ENCODE results near the gene TAF11L7.
"Not testable (repeated sequence)": the region's sequence is repeated elsewhere in the genome, so short reads cannot be mapped to it uniquely, and the experiment has no call there.

Gene TAF11L7

DNA sequence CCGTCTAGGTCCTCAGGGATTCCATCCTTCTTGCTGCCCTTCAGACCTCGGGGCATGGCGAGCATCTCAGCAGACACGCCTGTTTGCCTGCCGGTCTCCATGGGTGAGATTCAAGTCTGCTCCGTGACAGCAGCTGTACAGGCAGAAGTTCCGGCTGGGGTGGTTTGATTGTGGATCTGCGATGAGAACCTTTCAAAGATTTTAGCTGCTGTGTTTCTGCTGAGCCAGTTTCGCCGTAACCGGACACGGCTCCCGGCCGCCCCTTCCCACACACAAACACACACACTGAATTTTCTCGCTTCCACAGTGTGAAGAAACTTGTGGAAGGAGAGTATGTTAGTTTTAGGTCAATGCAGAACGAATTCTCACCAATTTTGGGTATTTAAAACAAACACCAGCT is at the start of gene TAF11L7:
TSS of gene TAF11L7 (minus strand) at position 101 of the 400 bp plus-strand sequence.
- H3K27ac ChIP-seq (ENCODE audit: low read depth in 2 of 2, low read length in 2 of 2); H3K36me3 ChIP-seq (ENCODE audit: control insufficient read depth in 2 of 2, insufficient read depth in 2 of 2, low read length in 2 of 2); H3K4me1 ChIP-seq (ENCODE audit: control insufficient read depth in 2 of 2, insufficient read depth in 2 of 2, low read length in 2 of 2); H3K9ac ChIP-seq (ENCODE audit: low read depth in 1 of 2, low read length in 2 of 2); H3K4me3 ChIP-seq (ENCODE audit: low read length in 2 of 2); H3K27me3 ChIP-seq (ENCODE audit: control insufficient read depth in 2 of 2, insufficient read depth in 2 of 2, low read length in 2 of 2); H3K9me3 ChIP-seq (ENCODE audit: control insufficient read depth in 2 of 2, low read length in 2 of 2): not testable (repeated sequence)

- Histone ChIP-seq H3K36me3 (ENCODE audit: control insufficient read depth in 2 of 2, insufficient read depth in 2 of 2, low read length in 2 of 2) (no peaks in the 10 kb centered on the region), H3K9ac (ENCODE audit: low read depth in 1 of 2, low read length in 2 of 2) (no peak within 1 kb of the TSS), H3K4me1 (ENCODE audit: control insufficient read depth in 2 of 2, insufficient read depth in 2 of 2, low read length in 2 of 2) (no peaks in the 10 kb centered on the region), H3K27ac (ENCODE audit: low read depth in 2 of 2, low read length in 2 of 2) (no peak within 1 kb of the TSS), H3K27me3 (ENCODE audit: control insufficient read depth in 2 of 2, insufficient read depth in 2 of 2, low read length in 2 of 2) (no peaks in the 10 kb centered on the region), H3K9me3 (ENCODE audit: control insufficient read depth in 2 of 2, low read length in 2 of 2) (no peaks in the 10 kb centered on the region), H3K4me3 (ENCODE audit: low read length in 2 of 2) (no peak within 1 kb of the TSS)
Observed at GRCh38 chr5:17634160-17634559, 48.6 kb upstream of the TAF11L7 start, which contains the start of gene TAF11L14. Gene TAF11L14 (plus strand): TSS chr5:17634460.

DNA sequence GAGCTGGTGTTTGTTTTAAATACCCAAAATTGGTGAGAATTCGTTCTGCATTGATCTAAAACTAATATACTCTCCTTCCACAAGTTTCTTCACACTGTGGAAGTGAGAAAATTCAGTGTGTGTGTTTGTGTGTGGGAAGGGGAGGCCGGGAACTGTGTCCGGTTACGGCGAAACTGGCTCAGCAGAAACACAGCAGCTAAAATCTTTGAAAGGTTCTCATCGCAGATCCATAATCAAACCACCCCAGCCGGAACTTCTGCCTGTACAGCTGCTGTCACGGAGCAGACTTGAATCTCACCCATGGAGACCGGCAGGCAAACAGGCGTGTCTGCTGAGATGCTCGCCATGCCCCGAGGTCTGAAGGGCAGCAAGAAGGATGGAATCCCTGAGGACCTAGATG is 46.2 kb upstream of the TAF11L7 start, which contains the start of gene TAF11L13:
TSS of gene TAF11L13 (plus strand) at position 301 of the 400 bp plus-strand sequence.
- not testable (repeated sequence) for H3K9me3 ChIP-seq (ENCODE audit: control insufficient read depth in 2 of 2, low read length in 2 of 2); H3K36me3 ChIP-seq (ENCODE audit: control insufficient read depth in 2 of 2, insufficient read depth in 2 of 2, low read length in 2 of 2); H3K9ac ChIP-seq (ENCODE audit: low read depth in 1 of 2, low read length in 2 of 2); H3K27me3 ChIP-seq (ENCODE audit: control insufficient read depth in 2 of 2, insufficient read depth in 2 of 2, low read length in 2 of 2); H3K27ac ChIP-seq (ENCODE audit: low read depth in 2 of 2, low read length in 2 of 2); H3K4me1 ChIP-seq (ENCODE audit: control insufficient read depth in 2 of 2, insufficient read depth in 2 of 2, low read length in 2 of 2); H3K4me3 ChIP-seq (ENCODE audit: low read length in 2 of 2)

- no peak overlapping the region for H3K9ac ChIP-seq (ENCODE audit: low read depth in 1 of 2, low read length in 2 of 2)
- no peak overlapping the region for H3K27ac ChIP-seq (ENCODE audit: low read depth in 2 of 2, low read length in 2 of 2)
- no peaks in the 10 kb centered on the region for H3K36me3 ChIP-seq (ENCODE audit: control insufficient read depth in 2 of 2, insufficient read depth in 2 of 2, low read length in 2 of 2)
- H3K9me3 ChIP-seq (ENCODE audit: control insufficient read depth in 2 of 2, low read length in 2 of 2) = no peaks in the 10 kb centered on the region
- no peak overlapping the region for H3K4me3 ChIP-seq (ENCODE audit: low read length in 2 of 2)
- no peaks in the 10 kb centered on the region for H3K4me1 ChIP-seq (ENCODE audit: control insufficient read depth in 2 of 2, insufficient read depth in 2 of 2, low read length in 2 of 2)
- H3K27me3 ChIP-seq (ENCODE audit: control insufficient read depth in 2 of 2, insufficient read depth in 2 of 2, low read length in 2 of 2) = no peaks in the 10 kb centered on the region
Observed at GRCh38 chr5:17625686-17626085, 40.1 kb upstream of the TAF11L7 start.

- H3K4me1 ChIP-seq (ENCODE audit: control insufficient read depth in 2 of 2, insufficient read depth in 2 of 2, low read length in 2 of 2) = no peaks in the 10 kb centered on the region
- no peak overlapping the region for H3K9ac ChIP-seq (ENCODE audit: low read depth in 1 of 2, low read length in 2 of 2)
- no peaks in the 10 kb centered on the region for H3K36me3 ChIP-seq (ENCODE audit: control insufficient read depth in 2 of 2, insufficient read depth in 2 of 2, low read length in 2 of 2)
- H3K4me3 ChIP-seq (ENCODE audit: low read length in 2 of 2) = no peak overlapping the region
- no peaks in the 10 kb centered on the region for H3K9me3 ChIP-seq (ENCODE audit: control insufficient read depth in 2 of 2, low read length in 2 of 2)
- H3K27ac ChIP-seq (ENCODE audit: low read depth in 2 of 2, low read length in 2 of 2) = no peak overlapping the region
- H3K27me3 ChIP-seq (ENCODE audit: control insufficient read depth in 2 of 2, insufficient read depth in 2 of 2, low read length in 2 of 2) = no peaks in the 10 kb centered on the region
Observed at GRCh38 chr5:17620627-17621026, 35.1 kb upstream of the TAF11L7 start.

DNA sequence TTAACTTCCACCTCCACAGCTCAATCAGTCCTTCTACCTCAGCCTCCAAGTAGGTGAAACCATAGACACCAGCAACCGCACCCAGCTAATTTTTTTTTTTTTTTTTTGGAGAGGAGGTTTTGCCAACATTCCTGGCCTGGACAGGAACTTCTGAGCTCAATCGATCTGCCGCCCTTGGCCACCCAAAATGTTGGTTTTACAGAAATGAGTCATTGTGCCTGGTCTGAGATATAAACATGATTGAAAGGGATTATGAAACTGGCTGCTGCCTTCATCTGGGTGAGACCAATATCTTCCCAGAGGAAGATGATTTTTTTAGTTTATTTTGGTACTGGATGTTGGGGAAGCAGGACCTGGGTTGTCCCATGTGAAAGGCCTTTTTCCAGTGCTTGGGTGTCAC is 33.8 kb upstream of the TAF11L7 start:
- Histone ChIP-seq H3K27ac (ENCODE audit: low read depth in 2 of 2, low read length in 2 of 2) (no peak overlapping the region), H3K4me1 (ENCODE audit: control insufficient read depth in 2 of 2, insufficient read depth in 2 of 2, low read length in 2 of 2) (no peaks in the 10 kb centered on the region), H3K4me3 (ENCODE audit: low read length in 2 of 2) (no peak overlapping the region), H3K27me3 (ENCODE audit: control insufficient read depth in 2 of 2, insufficient read depth in 2 of 2, low read length in 2 of 2) (no peaks in the 10 kb centered on the region), H3K9me3 (ENCODE audit: control insufficient read depth in 2 of 2, low read length in 2 of 2) (no peaks in the 10 kb centered on the region), H3K9ac (ENCODE audit: low read depth in 1 of 2, low read length in 2 of 2) (no peak overlapping the region), H3K36me3 (ENCODE audit: control insufficient read depth in 2 of 2, insufficient read depth in 2 of 2, low read length in 2 of 2) (no peaks in the 10 kb centered on the region)

GRCh38 chr5:17614872-17615605 is 29.5 kb upstream of the TAF11L7 start:
- H3K9me3 ChIP-seq (ENCODE audit: control insufficient read depth in 2 of 2, low read length in 2 of 2) = no peaks in the 10 kb centered on the region
- H3K4me1 ChIP-seq (ENCODE audit: control insufficient read depth in 2 of 2, insufficient read depth in 2 of 2, low read length in 2 of 2) = no peaks in the 10 kb centered on the region
- H3K27ac ChIP-seq (ENCODE audit: low read depth in 2 of 2, low read length in 2 of 2) = no peak overlapping the region
- H3K36me3 ChIP-seq (ENCODE audit: control insufficient read depth in 2 of 2, insufficient read depth in 2 of 2, low read length in 2 of 2) = no peaks in the 10 kb centered on the region
- H3K27me3 ChIP-seq (ENCODE audit: control insufficient read depth in 2 of 2, insufficient read depth in 2 of 2, low read length in 2 of 2) = no peaks in the 10 kb centered on the region
- no peak overlapping the region for H3K4me3 ChIP-seq (ENCODE audit: low read length in 2 of 2)
- H3K9ac ChIP-seq (ENCODE audit: low read depth in 1 of 2, low read length in 2 of 2) = no peak overlapping the region

GRCh38 chr5:17610092-17610491 is 24.5 kb upstream of the TAF11L7 start, which contains the start of gene TAF11L12:
Gene TAF11L12 (plus strand): TSS chr5:17610392.
- H3K36me3 ChIP-seq (ENCODE audit: control insufficient read depth in 2 of 2, insufficient read depth in 2 of 2, low read length in 2 of 2); H3K9me3 ChIP-seq (ENCODE audit: control insufficient read depth in 2 of 2, low read length in 2 of 2); H3K27me3 ChIP-seq (ENCODE audit: control insufficient read depth in 2 of 2, insufficient read depth in 2 of 2, low read length in 2 of 2); H3K9ac ChIP-seq (ENCODE audit: low read depth in 1 of 2, low read length in 2 of 2); H3K27ac ChIP-seq (ENCODE audit: low read depth in 2 of 2, low read length in 2 of 2); H3K4me1 ChIP-seq (ENCODE audit: control insufficient read depth in 2 of 2, insufficient read depth in 2 of 2, low read length in 2 of 2); H3K4me3 ChIP-seq (ENCODE audit: low read length in 2 of 2): not testable (repeated sequence)

- not testable (repeated sequence) for H3K27me3 ChIP-seq (ENCODE audit: control insufficient read depth in 2 of 2, insufficient read depth in 2 of 2, low read length in 2 of 2); H3K4me1 ChIP-seq (ENCODE audit: control insufficient read depth in 2 of 2, insufficient read depth in 2 of 2, low read length in 2 of 2); H3K9me3 ChIP-seq (ENCODE audit: control insufficient read depth in 2 of 2, low read length in 2 of 2); H3K9ac ChIP-seq (ENCODE audit: low read depth in 1 of 2, low read length in 2 of 2); H3K36me3 ChIP-seq (ENCODE audit: control insufficient read depth in 2 of 2, insufficient read depth in 2 of 2, low read length in 2 of 2); H3K4me3 ChIP-seq (ENCODE audit: low read length in 2 of 2); H3K27ac ChIP-seq (ENCODE audit: low read depth in 2 of 2, low read length in 2 of 2)
Observed at GRCh38 chr5:17607461-17607860, 21.9 kb upstream of the TAF11L7 start.

DNA sequence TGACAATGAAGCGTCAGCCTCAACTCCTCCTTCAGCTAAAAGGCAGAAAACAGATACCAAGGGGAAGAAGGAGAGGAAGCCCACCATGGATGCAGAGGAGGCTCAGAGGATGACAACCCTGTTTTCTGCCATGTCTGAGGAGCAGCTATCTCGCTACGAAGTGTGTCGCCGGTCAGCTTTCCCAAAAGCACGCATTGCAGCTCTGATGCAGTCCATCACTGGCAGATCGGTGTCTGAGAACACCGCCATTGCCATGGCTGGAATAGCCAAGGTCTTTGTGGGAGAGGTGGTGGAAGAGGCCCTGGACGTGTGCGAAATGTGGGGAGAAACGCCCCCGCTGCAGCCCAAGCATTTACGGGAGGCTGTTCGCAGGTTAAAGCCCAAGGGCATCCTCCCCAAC is 19.4 kb upstream of the TAF11L7 start:
- Histone ChIP-seq H3K36me3 (ENCODE audit: control insufficient read depth in 2 of 2, insufficient read depth in 2 of 2, low read length in 2 of 2) (no peaks in the 10 kb centered on the region), H3K4me1 (ENCODE audit: control insufficient read depth in 2 of 2, insufficient read depth in 2 of 2, low read length in 2 of 2) (no peaks in the 10 kb centered on the region), H3K27me3 (ENCODE audit: control insufficient read depth in 2 of 2, insufficient read depth in 2 of 2, low read length in 2 of 2) (no peaks in the 10 kb centered on the region), H3K9ac (ENCODE audit: low read depth in 1 of 2, low read length in 2 of 2) (no peak overlapping the region), H3K9me3 (ENCODE audit: control insufficient read depth in 2 of 2, low read length in 2 of 2) (no peaks in the 10 kb centered on the region), H3K27ac (ENCODE audit: low read depth in 2 of 2, low read length in 2 of 2) (no peak overlapping the region), H3K4me3 (ENCODE audit: low read length in 2 of 2) (no peak overlapping the region)
